ENCODE measurements around the gene KRTAP9-6.
"Not testable (repeated sequence)": the region's sequence is repeated elsewhere in the genome, so short reads cannot be mapped to it uniquely, and the experiment has no call there.

- TF ChIP-seq POLR2AphosphoS5, POLR2A (IDR thresholded peaks at IDR 0.05): not testable (repeated sequence)
- TF ChIP-seq, protein P1, sequence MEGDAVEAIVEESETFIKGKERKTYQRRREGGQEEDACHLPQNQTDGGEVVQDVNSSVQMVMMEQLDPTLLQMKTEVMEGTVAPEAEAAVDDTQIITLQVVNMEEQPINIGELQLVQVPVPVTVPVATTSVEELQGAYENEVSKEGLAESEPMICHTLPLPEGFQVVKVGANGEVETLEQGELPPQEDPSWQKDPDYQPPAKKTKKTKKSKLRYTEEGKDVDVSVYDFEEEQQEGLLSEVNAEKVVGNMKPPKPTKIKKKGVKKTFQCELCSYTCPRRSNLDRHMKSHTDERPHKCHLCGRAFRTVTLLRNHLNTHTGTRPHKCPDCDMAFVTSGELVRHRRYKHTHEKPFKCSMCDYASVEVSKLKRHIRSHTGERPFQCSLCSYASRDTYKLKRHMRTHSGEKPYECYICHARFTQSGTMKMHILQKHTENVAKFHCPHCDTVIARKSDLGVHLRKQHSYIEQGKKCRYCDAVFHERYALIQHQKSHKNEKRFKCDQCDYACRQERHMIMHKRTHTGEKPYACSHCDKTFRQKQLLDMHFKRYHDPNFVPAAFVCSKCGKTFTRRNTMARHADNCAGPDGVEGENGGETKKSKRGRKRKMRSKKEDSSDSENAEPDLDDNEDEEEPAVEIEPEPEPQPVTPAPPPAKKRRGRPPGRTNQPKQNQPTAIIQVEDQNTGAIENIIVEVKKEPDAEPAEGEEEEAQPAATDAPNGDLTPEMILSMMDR (IDR thresholded peaks at IDR 0.05), result not testable (repeated sequence)
These were observed 32.6 kb upstream of the KRTAP9-6 start, which contains the start of gene KRTAP9-3 for GRCh38 chr17:41232399-41233105.

All from breast epithelium (tissue), 3 donors.